ENCODE measurements around the gene ACD. TPM values are rescaled to one million over a fixed set of nuclear protein-coding genes. Genes with fewer than 3 reads are reported as not detected.

ACD gene
- total and polyA plus RNA-seq, 4 donors = 13.2 to 19.7 (median 15.9) TPM

DNA sequence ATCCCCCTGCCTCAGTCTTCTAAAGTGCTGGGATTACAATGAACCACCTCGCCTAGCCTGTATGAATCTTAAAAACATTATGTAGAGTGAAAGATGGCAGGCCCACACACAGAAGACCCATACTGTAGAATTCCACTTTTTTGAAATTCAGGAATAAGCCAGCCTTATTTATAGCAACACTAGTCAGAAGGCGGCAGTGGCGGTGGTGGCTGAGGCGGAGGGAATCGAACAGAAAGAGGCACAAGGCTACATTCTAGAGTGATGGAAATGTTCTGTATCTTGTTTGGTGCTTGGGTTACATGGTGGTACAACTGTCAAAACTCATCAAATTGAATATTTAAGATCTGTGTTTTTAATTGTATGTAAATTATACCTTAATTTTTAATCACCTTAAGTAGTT, 47.7 kb upstream of the ACD start:
- ATAC-seq (ENCODE audit: insufficient read depth, low FRiP score) (no peak), DNase-seq (no peak)
- WGBS, 2 donors = 97 to 99% methylated on average over 5 of the region's 5 CpGs
- Histone ChIP-seq H3K36me3 (ENCODE audit: control insufficient read depth in 4 of 4, insufficient read depth in 4 of 4, low read length in 4 of 4) (no peaks in the 10 kb centered on the region), H3K27ac (ENCODE audit: low read depth in 1 of 2, low read length in 1 of 2) (no peak overlapping the region), H3K9me3 (ENCODE audit: control insufficient read depth in 4 of 4, insufficient read depth in 3 of 4, low read length in 3 of 4) (no peaks in the 10 kb centered on the region), H3K4me1 (ENCODE audit: control insufficient read depth in 5 of 5, insufficient read depth in 5 of 5, low read length in 5 of 5) (peaks cover 0 to 5% (median 0%) of the 10 kb centered on the region in 5 donors), H3K4me3 (no peak overlapping the region), H3K27me3 (ENCODE audit: control insufficient read depth in 3 of 3, insufficient read depth in 3 of 3, low read length in 2 of 3) (no peaks in the 10 kb centered on the region), H3K9ac (ENCODE audit: insufficient read depth in 1 of 2, low read length in 2 of 2) (no peak overlapping the region)
- TF ChIP-seq, protein P1, sequence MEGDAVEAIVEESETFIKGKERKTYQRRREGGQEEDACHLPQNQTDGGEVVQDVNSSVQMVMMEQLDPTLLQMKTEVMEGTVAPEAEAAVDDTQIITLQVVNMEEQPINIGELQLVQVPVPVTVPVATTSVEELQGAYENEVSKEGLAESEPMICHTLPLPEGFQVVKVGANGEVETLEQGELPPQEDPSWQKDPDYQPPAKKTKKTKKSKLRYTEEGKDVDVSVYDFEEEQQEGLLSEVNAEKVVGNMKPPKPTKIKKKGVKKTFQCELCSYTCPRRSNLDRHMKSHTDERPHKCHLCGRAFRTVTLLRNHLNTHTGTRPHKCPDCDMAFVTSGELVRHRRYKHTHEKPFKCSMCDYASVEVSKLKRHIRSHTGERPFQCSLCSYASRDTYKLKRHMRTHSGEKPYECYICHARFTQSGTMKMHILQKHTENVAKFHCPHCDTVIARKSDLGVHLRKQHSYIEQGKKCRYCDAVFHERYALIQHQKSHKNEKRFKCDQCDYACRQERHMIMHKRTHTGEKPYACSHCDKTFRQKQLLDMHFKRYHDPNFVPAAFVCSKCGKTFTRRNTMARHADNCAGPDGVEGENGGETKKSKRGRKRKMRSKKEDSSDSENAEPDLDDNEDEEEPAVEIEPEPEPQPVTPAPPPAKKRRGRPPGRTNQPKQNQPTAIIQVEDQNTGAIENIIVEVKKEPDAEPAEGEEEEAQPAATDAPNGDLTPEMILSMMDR (IDR thresholded peaks at IDR 0.05; ENCODE audit: control extremely low read depth, extremely low read depth) = no peak

DNA sequence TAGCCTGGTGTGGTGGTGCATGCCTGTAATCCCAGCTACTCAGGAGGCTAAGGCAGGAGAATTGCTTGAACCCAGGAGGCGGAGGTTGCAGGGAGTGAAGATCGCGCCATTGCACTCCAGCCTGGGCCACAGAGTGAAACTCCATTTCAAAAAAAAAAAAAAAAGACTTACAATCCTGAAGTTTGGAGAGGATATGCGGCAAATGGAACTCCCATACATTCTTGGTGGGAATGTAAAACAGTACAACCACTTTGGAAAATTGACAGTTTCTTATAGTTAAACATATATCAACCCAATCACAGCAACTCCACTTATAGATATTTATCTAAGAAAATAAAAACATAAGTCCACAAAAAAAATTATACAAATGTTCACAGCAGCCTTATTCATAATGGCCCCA, 47.1 kb upstream of the ACD start:
- no peak for ATAC-seq (ENCODE audit: insufficient read depth, low FRiP score)
- WGBS, 2 donors = 95 to 97% methylated on average over 4 of the region's 4 CpGs

DNA sequence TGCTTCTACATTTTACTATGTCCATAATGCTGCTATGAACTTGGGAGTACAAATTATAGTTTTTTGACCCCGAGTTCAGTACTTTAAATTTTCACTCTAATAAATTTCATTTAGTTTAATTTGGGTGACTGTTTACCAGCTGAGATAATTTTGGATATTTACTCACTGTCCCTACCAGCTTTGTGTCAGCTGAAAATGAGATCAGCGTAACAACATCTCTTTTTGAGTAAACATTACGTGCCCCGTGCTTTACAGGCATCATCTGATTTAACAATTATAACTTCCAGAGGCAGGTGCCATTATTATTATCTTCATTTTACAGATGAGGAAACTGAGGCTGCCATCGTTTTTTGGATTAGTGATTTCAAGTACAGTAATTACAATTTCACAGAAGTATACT, 44.0 kb upstream of the ACD start:
- H3K27me3 ChIP-seq (ENCODE audit: control insufficient read depth in 3 of 3, insufficient read depth in 3 of 3, low read length in 2 of 3) = no peaks in the 10 kb centered on the region
- H3K36me3 ChIP-seq (ENCODE audit: control insufficient read depth in 4 of 4, insufficient read depth in 4 of 4, low read length in 4 of 4) = no peaks in the 10 kb centered on the region
- no peak overlapping the region for H3K27ac ChIP-seq (ENCODE audit: low read depth in 1 of 2, low read length in 1 of 2)
- DNase-seq = no peak
- H3K9ac ChIP-seq (ENCODE audit: insufficient read depth in 1 of 2, low read length in 2 of 2) = no peak overlapping the region
- TF ChIP-seq, protein P1 (IDR thresholded peaks at IDR 0.05; ENCODE audit: control extremely low read depth, extremely low read depth) = no peak
- 90% methylated on average over 5 of the region's 5 CpGs for WGBS, 2 donors
- ATAC-seq (ENCODE audit: insufficient read depth, low FRiP score) = no peak
- no peaks in the 10 kb centered on the region for H3K9me3 ChIP-seq (ENCODE audit: control insufficient read depth in 4 of 4, insufficient read depth in 3 of 4, low read length in 3 of 4)
- H3K4me3 ChIP-seq = no peak overlapping the region
- H3K4me1 ChIP-seq (ENCODE audit: control insufficient read depth in 5 of 5, insufficient read depth in 5 of 5, low read length in 5 of 5) = peaks cover 0 to 5% (median 0%) of the 10 kb centered on the region in 5 donors

More for the DNA sequence above, 47.1 kb upstream of the ACD start:
- Histone ChIP-seq H3K27ac (ENCODE audit: low read depth in 1 of 2, low read length in 1 of 2) (no peak overlapping the region), H3K36me3 (ENCODE audit: control insufficient read depth in 4 of 4, insufficient read depth in 4 of 4, low read length in 4 of 4) (no peaks in the 10 kb centered on the region), H3K4me3 (no peak overlapping the region), H3K9me3 (ENCODE audit: control insufficient read depth in 4 of 4, insufficient read depth in 3 of 4, low read length in 3 of 4) (no peaks in the 10 kb centered on the region), H3K9ac (ENCODE audit: insufficient read depth in 1 of 2, low read length in 2 of 2) (no peak overlapping the region), H3K4me1 (ENCODE audit: control insufficient read depth in 5 of 5, insufficient read depth in 5 of 5, low read length in 5 of 5) (peaks cover 0 to 5% (median 0%) of the 10 kb centered on the region in 5 donors), H3K27me3 (ENCODE audit: control insufficient read depth in 3 of 3, insufficient read depth in 3 of 3, low read length in 2 of 3) (no peaks in the 10 kb centered on the region)
- TF ChIP-seq, protein P1 (IDR thresholded peaks at IDR 0.05; ENCODE audit: control extremely low read depth, extremely low read depth) = no peak
- DNase-seq = no peak

DNA sequence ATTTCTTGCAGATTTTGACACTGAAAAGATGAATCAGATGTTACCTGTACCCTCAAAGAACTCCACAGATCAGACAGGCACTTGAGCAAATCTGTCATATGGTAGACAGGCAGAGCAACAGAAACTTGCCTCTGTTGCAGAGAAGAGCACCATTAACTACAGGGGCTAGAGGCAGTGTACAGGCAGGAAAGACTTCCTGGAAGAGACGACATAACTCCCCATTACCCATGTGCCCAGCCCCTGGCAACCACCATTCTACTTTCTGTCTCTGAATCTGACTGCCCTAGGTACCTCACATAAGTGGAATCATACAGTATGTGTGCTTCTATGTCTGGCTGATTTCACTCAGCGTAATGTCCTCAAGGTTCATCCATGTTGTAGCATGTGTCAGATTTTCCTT, 43.6 kb upstream of the ACD start:
- TF ChIP-seq, protein P1 (IDR thresholded peaks at IDR 0.05; ENCODE audit: control extremely low read depth, extremely low read depth) = no peak
- peaks cover 0 to 5% (median 0%) of the 10 kb centered on the region in 5 donors for H3K4me1 ChIP-seq (ENCODE audit: control insufficient read depth in 5 of 5, insufficient read depth in 5 of 5, low read length in 5 of 5)
- H3K9me3 ChIP-seq (ENCODE audit: control insufficient read depth in 4 of 4, insufficient read depth in 3 of 4, low read length in 3 of 4) = no peaks in the 10 kb centered on the region
- 71 to 78% methylated on average over 2 of the region's 2 CpGs for WGBS, 2 donors
- ATAC-seq (ENCODE audit: insufficient read depth, low FRiP score) (no peak), DNase-seq (no peak)
- H3K27me3 ChIP-seq (ENCODE audit: control insufficient read depth in 3 of 3, insufficient read depth in 3 of 3, low read length in 2 of 3) = no peaks in the 10 kb centered on the region
- H3K4me3 ChIP-seq = no peak overlapping the region
- no peak overlapping the region for H3K9ac ChIP-seq (ENCODE audit: insufficient read depth in 1 of 2, low read length in 2 of 2)
- H3K36me3 ChIP-seq (ENCODE audit: control insufficient read depth in 4 of 4, insufficient read depth in 4 of 4, low read length in 4 of 4) = no peaks in the 10 kb centered on the region
- no peak overlapping the region for H3K27ac ChIP-seq (ENCODE audit: low read depth in 1 of 2, low read length in 1 of 2)
